CD4-positive, alpha-beta T cell treated with Interleukin-21 for 1 hour (primary cell): ENCODE results near the gene BEND6.

Source experiments
- DNase-seq: peaks from one replicate; pipeline ENCODE4 v3.0.0-alpha.2; 2020

BEND6 gene

DNA sequence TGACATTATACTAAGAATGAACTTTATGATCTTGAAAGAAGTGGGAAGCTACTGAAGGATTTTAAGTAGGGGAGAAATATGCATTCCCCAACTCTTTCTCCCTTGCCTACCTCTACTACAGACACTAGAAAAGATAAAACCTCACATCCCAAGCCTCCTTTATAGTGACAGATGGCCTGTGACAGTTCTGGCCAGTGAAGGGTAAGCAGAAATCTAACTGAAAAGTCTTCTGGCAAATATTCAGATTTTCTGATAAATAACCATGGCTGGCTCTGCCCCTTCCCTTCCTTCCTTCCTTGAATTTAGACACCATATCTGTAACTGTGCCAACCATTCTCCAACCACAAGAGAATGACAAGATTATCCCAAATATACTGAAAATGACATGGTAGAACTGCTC lies 10.2 kb upstream of the BEND6 start:
- no peak for DNase-seq

DNA sequence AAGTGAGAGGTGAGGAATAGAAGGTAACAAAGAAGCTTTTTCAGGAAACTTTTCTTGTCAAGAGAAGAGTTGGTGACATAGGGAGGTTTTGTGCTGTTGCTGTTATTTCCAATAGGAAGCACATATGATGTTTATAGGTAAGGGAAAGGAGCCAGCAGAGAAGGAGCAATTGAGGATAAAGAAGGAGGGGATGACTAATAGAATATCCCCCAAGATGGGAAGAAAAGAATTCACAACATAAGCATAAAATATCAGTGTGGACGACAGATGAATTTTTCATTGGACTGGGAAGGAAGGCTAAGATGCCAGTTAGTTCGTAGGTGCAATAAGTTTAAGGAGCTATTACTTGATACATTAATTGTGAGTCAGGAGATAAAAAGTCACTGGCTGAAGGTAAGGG lies 8.5 kb upstream of the BEND6 start:
- no peak for DNase-seq

DNA sequence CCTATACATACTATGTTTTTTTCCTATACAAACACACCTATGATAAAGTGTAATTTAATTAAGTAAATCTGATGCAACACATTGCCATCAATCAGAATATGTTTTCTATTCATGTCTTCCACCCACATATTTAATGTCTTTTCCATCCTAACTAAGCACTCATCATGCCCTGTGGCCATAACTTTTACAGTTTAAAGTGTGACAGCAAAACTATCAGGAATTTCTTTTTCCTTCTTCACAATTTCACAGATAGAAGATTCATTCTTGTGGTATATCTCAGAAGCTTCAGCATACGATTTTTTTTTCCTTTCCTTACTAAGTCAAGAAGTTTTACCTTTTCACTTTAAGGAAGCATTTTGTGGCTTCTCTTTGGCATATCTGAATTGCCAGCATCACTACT lies 7.0 kb upstream of the BEND6 start:
- DNase-seq, result no peak

DNA sequence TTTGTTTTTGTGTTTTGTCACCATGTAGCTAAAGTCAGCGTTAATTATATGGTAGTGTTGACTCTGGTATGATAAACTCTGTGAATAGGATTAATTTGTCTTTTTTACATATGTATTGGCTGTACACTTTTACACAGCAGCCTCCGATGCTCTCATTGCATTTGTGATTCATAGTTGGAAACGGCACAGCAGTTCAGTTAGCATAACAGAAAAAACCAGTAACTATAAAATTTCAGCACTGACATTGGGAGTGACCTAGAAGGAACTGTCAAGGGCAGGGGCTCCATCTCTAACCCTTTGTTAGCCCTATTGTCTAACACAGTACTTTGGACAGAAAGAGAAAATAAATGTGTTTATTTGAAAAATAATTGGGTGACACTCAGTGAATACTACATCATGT lies 5.6 kb upstream of the BEND6 start:
- no peak for DNase-seq

DNA sequence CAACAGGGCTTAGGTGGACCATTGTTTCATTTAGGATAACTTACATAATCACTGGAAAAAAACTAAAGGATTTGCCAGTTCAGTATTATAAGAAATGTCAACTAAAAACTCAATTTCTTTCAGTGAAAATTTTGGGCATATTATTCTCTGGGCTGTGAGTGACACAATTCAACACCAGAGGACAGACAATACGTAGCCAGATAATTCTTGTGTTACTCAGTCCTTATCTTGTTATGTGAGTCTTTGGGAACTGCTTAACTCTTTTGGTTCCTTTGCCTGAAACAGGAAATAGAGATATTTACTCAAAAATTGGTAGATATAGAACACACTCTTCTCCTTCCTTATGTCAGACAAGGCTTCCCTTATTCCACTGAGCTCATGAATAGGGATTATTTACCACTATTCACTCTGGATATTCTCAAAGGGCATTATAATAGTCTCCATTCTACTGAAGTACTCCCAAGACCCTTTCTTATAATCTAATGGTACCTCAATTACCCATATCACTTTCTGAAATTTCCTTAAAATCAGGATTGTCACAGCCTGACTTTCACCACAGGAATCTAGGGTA lies 4.9 kb upstream of the BEND6 start:
- no peak for DNase-seq

DNA sequence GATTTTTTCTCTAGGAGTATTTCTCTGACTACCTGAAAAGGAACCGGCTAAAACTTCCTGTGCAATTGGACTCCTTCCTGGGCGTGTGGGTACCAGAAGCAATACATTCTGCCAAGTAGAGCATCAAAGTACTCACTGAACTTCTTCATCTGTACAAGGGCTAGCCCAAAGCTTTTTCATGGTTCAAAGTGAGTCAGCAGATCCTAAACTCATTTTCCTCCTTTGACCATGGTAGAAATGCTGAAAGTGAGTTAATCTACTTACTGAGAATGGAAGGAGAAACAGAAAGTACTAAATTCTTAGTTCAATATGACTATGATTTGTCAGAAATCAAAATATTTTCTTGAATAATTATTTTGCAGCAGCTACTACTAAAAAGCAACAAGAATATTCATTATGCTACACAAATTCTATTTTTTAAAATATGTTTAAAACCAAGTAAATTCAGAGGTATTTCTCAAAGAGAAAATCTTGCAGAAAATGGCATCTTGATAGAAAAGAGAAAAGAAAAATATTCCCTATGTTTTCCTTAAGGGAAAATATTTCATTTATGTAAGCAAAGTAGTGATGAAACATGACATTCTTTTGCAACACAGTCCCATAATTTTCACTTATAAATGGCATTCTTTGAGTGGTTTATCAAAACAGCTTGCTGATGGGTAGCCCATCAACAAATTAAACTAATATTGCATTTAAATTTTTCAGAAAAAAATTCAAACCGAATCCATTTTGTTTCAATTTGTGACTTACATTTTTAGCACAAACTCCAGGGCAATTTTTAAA lies 3.7 kb upstream of the BEND6 start:
- DNase-seq, result no peak

DNA sequence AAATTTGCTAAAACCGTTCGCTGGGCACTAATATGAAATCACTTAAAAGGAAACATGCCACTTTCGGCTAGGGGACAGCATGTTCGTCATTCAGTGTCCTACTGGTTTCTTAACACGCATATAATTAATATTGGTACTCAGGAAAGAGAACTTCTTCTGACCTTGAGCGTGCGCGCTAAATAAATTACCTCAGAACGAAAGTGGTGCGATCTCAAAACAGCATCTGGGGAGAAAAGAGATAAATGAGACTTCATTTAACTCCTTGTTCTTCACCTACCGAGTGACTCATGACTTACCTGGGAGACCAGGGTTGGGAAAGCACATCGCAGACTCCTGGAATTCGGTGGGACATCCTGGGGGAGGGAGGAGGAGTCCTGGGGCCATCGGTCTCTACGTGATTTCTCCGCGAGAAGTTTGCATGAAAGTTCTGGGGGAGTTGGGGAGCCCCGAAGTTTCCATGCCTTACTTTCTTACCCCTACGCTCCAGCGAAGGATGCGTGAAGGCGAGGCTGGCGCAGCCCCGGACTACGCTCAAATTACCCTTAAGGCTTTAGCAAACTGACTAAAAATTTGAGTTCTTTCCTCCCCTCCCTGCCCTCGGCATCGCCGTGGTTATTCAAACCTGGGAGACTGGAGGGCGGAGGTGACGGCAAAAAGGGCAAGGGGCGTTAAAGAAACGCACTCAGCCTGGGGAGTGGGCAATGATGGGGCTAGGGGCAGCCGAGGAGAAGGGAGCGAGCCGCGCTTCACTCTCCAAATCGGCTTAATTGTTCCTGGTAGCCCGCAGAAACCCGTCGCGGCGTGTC lies 1.1 kb upstream of the BEND6 start:
- no peak for DNase-seq

DNA sequence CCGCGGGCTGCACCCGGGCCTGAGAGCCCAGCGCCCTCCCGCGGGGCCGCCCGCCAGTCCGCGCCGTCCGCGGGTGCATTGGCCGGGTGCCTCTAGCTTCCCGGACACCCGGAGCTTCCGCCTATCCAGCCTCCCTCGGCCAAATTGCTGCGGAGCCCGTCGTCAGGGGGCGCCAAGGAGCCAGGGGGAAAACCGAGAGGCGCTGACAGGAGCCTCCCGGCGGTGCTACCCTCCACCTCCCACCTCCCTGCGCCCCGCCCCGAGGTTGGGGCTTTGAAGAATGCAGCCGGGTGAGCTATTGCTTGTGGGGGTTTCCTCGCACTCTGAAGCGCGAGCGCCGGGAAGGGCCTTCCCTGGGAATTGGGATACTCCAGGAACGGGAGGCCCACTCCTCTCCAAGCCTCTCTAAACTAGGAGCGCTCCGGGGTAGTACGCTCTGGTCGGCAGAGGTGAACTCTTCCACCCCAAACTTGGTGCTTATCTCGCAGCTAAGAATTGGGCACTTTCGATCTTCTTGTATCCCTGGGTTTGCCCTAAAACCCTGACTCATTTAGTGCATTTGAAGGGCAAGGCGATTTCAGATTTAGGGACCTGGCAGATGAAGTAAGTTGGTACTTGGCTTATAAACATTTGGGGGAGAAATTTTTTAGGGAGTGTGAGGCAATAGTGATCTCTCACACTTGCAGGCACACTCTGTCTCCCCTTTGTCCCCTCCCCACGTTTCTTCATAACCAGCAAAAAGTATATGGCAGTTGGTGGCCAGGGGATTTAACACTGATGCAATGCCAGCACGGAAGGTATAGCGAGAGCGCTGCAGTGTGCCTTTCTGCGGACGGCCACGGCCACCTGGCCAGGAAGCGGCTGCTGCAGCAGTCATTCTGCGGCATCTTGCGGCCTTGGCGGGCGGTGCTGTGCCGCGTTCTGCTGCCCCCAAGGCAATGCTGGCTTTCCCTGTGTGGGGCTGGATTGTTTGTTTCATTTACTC lies 556 bp downstream of the BEND6 start:
- DNase-seq, result peak; percentile 44

DNA sequence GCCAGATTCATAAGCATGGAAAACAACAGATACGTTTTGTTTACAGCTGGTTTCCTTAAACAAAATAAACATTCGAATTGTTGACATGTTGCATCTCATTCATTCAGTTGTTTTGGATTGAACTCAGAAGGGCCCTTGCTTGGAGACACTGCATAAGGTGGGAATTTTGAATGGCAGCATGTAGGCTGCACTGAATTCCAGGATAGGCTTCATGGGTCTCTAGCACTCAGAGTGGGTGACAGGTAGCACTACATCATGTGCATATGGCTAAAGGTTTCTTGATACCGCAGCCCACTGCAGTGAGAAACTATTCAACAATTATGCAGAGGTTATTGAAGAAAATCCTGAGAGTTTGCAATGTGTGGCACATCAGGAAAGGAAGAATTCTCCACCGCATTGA lies 1.6 kb downstream of the BEND6 start:
- no peak for DNase-seq

DNA sequence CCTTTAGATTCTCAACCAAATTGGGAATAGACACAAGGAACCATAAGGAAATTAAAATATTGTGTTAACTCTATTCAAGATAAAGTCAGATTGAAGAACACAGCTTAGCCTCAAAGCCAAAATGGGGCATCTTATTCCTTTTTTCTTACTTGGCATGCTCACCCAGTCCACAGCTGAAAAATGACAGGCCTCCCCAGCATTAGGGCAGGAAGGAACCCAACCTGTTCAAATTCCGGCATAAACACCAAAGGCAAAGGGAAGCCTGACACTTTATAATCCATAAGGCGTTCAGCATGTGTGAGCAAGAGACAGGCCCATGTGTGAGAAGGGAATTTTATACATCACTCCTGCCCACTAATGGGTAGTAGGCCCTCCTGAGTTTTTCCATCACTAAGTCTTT lies 2.9 kb downstream of the BEND6 start:
- no peak for DNase-seq

DNA sequence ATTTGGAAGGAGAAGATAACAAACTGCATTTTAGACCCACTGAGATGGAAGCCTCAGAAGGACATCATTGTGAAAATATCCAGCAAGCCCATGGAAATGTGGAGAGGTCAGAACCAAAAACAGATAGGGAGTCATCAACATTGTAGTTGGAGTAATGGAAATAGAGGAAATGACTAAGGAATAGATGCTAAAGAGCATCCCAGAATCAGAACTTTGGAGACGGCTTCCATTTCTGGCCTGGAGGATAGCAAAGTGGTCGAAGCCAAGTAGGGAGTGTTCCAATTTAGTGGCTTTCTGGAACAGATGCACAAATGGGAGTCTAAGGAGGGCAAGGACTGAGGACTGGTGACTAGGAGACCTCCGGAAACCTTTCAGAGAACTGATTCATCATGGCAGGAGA lies 3.6 kb downstream of the BEND6 start:
- no peak for DNase-seq

DNA sequence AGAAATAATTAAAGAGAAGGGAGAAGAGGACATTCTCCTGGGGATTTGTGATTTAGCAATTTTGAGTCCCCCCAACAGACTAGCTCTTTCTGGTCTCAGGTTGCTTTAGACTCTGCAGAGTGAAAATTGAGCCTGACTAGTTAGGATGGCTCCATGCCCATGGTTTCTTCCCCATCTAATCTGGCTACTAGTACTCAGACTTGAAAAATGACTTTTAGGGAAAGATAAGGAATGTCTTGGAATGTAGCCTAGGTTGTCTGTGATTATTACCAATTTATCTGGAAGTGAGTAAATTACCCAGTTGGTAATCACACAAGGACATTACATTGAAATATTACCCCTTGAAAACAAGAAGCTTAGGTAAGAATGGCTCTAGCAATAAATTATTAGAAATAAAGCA lies 4.2 kb downstream of the BEND6 start:
- no peak for DNase-seq

DNA sequence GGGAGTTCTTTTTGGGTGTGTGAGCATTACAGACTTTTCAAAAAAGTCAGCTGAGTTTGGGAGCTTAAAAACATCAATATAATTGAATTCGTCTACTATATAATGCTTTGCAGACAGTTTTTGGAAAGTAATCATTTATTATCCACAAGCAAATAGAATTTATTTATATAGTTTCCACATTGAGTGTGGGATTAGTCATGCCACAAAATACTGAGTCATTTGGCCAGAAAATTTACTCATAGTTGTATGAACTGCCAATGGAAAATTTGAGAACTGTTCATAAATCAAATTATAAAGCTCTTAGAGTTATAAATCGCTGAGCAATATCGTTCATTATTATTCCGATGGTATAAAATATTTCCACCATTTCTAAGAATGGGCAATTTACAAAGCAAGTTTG lies 5.0 kb downstream of the BEND6 start:
- DNase-seq, result no peak

DNA sequence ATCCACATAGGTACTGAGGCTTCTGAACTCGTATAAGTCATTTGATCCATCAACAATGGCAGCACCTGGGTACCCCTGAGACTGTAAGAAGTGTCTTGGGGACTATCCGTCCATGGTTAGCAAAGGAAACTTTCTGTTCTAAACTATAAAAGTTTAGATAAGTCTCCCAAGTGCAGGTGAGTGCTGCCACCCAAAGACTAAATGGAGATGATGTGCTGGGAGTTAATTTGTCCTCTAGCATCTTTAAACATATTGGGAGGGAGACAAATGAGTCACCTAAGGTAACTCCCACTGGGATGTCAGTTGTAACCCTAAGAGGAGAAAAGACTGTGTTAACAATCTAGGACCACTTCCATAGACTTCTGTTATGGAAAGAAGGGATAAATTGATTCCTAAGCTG lies 6.2 kb downstream of the BEND6 start:
- no peak for DNase-seq

DNA sequence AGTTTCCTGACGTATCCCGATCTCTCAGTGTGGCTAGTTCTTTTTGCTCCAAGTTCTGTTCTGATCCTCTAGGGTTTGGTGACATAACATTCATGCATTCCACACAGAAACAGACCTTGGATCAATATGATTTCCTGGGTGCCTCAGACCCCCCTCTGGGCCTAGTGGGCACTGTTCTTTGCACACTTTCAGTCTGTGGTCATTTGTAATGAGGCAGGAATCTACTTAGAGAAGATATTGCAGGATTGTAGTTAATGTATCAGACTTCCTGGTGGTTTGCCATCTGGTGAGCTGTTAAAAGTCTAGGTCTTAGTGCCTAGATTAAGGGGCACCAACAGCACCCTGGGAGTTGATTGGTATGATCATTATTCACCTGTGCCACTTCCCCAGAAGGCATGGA lies 7.5 kb downstream of the BEND6 start:
- DNase-seq, result no peak

DNA sequence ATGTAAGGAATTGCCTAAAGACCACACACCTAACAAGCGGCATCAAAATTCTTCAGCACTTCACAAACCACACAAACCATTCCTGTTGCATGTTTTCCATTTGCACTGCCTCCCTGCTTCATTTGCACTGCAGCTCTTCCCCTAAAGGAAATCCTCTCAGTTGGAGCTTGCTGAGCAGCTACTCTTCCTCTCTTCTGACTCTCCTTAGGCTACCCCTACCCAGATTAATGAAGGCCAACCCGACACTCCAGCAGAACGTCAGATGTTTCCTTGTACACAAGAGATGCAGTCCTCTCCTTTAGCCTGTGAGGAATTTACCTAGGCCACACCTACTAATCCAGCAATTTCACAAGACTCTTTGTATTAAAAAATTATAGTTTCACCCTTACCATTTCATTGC lies 8.1 kb downstream of the BEND6 start:
- no peak for DNase-seq

DNA sequence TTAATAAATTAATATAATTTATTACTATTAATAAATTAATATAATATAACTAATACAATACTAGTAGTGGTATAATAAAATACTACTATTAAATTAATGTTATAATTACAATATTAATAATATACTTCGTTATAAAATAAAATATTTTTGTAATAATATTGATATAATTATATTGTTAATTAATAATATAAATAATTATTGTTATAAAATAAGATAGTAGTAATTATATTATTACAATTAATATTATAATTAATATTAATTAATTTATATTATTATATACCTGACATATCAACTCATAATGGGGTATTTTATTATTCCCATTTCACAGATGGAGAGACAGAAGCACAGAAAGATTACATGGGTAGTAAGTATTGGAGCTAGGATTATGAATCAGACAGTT lies 8.9 kb downstream of the BEND6 start:
- DNase-seq, result no peak

DNA sequence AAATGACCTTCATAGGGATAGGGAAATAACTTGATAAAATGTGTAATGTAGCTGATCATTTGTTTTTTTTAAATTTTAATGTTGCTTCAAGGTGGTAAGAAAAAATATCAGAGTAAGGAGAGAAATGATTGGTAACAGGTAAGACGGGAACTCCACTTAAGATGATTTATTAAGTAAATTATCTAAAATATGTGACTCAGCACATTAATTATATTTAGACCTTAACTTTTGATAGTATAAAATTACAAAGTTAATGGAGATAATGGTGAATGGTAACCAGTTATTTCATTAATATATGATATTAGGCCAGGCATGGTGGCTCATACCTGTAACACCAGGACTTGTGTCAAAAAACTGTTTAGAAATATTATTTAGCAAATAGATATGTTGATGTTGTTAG lies 10.2 kb downstream of the BEND6 start:
- no peak for DNase-seq

DNA sequence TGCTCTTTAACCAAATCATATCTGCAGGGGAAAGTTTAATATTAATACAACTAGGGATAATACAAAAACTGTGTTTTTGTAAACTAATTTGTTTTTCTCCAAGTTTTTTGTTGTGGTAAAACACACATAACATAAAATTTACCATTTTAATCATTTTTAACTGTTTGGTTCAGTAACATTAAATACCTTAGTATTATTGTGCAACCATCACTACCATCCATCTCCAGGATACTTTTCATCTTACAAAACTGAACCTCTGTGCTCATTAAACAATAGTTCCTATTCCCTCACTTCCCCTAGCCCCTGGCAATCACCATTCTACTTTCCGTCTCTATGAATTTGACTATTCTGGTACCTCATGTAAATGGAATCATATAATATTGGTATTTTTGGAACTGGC lies 15.9 kb downstream of the BEND6 start:
- no peak for DNase-seq

DNA sequence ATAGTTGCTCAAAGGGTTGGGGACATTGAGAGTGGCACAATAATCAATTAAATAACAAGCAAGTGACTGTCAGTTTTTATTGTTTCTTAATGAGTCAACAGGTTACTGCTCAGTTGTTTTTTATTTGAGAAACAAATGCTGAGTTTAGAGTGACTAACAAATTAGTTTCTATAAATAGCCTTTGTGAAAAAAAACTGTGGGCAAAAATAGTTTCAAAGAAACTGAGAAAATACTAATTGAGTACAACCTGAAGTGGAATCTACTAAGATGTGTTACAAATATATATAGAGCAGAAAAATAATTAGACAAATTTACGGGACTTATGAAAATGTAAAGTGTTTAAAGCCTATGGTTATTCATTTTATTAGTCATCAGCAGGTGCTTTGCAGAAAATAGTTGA lies 22.3 kb downstream of the BEND6 start:
- DNase-seq, result no peak

DNA sequence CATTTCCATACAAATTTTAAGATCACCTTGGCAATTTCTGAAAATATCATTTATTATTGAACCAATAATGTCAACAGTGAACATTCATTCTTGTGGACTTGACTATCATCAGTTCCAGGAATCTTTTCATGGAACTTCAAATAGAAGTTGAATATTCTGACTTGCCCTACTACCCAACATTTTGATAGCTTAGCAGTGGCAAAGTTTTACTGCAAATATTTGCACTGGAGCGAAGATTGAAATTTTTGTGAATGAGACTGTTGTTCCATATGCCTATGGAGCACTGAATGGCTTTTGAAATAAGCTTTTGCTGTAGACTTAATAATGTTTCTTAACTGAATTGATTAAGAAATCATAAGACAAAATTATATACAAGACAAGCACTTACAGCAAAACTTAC lies 23.6 kb downstream of the BEND6 start:
- DNase-seq, result no peak

DNA sequence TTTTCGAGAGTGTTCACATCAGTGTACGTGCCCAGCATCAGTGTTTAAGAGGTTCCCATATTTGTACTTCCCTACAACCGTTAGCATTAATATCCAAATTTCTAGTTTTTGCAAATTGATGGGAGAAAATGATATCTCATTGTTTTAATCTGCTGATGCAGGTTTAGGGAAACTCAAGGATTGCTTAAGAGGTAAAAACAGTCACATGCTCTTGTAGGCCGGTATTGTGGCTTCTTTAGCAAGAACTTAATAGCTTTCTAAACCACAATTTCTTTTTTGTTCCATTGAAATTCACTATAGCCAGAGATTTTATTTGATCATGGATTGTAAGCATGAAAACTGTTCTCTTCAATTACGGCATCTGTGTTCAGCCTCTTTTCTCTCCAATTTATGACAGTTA lies 29.5 kb downstream of the BEND6 start:
- DNase-seq, result no peak

DNA sequence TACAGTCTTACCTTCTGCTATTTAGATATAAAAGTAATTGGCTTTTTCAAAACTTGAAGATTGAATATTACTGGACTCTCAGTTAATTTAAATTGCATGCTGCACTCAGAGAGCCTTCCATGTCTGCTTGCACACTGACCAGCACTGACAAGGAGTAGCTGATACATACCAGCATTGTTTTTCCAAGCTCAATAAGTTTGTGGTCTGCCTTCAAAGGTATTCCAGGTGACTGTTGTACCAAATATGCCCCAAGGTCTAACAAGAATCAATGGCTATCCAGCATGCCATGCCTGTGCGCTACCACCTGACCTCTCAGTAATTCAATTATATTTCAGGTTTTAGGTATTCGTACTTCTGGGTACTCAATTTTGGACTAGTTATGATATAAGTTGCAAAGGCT lies 30.0 kb downstream of the BEND6 start:
- DNase-seq, result no peak
